H9 (cell line): ENCODE measurements around the gene TBX15. TPM values are rescaled to one million over a fixed set of nuclear protein-coding genes. Genes with fewer than 3 reads are reported as not detected.

Source experiments
- DNase-seq: peaks from one replicate; pipeline ENCODE4 v3.0.0-alpha.2; 2017
- H2AFZ ChIP-seq: one replicate; pipeline ENCODE4 v1.6.1; 2013; ENCODE audit warnings: mild to moderate bottlenecking, low read length, control low read depth, moderate library complexity
- H2AK5ac ChIP-seq: 2 replicates; pipeline ENCODE4 v1.6.1; 2013; ENCODE audit warnings: low read length, control low read depth, mixed read lengths; ENCODE audit not compliant: insufficient read length
- H2BK120ac ChIP-seq: one replicate; pipeline ENCODE4 v1.6.1; 2013; ENCODE audit warnings: low read depth, mild to moderate bottlenecking, low read length, control low read depth, inconsistent platforms; ENCODE audit not compliant: poor library complexity, severe bottlenecking
- H2BK12ac ChIP-seq: 2 replicates; pipeline ENCODE4 v1.6.1; 2013; ENCODE audit warnings: low read length, control low read depth, mixed read lengths, low read depth; ENCODE audit not compliant: insufficient read length
- H2BK15ac ChIP-seq: 2 replicates; pipeline ENCODE4 v1.6.1; 2013; ENCODE audit warnings: low read depth, low read length, control low read depth
- H2BK20ac ChIP-seq: one replicate; pipeline ENCODE4 v1.6.1; 2013; ENCODE audit warnings: low read depth, mild to moderate bottlenecking, low read length, control low read depth, inconsistent platforms; ENCODE audit not compliant: poor library complexity, severe bottlenecking
- H2BK5ac ChIP-seq: 2 replicates; pipeline ENCODE4 v1.6.1; 2013; ENCODE audit warnings: low read length, control low read depth, mixed read lengths; ENCODE audit not compliant: insufficient read length
- H3K14ac ChIP-seq: 2 replicates; pipeline ENCODE4 v1.6.1; 2013; ENCODE audit warnings: low read length, control low read depth; ENCODE audit not compliant: insufficient read depth
- H3K18ac ChIP-seq: 2 replicates; pipeline ENCODE4 v1.6.1; 2013; ENCODE audit warnings: low read depth, mild to moderate bottlenecking, mixed read lengths, low read length, control low read depth; ENCODE audit not compliant: insufficient read length
- H3K23ac ChIP-seq: 2 replicates; pipeline ENCODE4 v1.6.1; 2013; ENCODE audit warnings: low read length, control low read depth, mixed read lengths, low read depth; ENCODE audit not compliant: insufficient read length
- H3K23me2 ChIP-seq: 2 replicates; pipeline ENCODE4 v1.6.1; 2013; ENCODE audit warnings: low read depth, mild to moderate bottlenecking, mixed read lengths, low read length, control low read depth; ENCODE audit not compliant: insufficient read length, poor library complexity, severe bottlenecking
- H3K27ac ChIP-seq: 2 replicates; pipeline ENCODE4 v1.5.1; 2013; ENCODE audit warnings: low read length, control low read depth, mixed read lengths, low read depth; ENCODE audit not compliant: insufficient read length
- H3K27me3 ChIP-seq: 2 replicates; pipeline ENCODE4 v1.6.1; 2013; ENCODE audit warnings: low read length, control low read depth, inconsistent platforms; ENCODE audit not compliant: insufficient read depth
- H3K4ac ChIP-seq: 2 replicates; pipeline ENCODE4 v1.6.1; 2013; ENCODE audit warnings: low read depth, mild to moderate bottlenecking, control low read depth, inconsistent platforms, low read length, moderate library complexity
- H3K4me1 ChIP-seq: 2 replicates; pipeline ENCODE4 v1.6.1; 2013; ENCODE audit warnings: low read length, control low read depth, inconsistent platforms; ENCODE audit not compliant: insufficient read depth
- H3K4me2 ChIP-seq: 2 replicates; pipeline ENCODE4 v1.6.1; 2013; ENCODE audit warnings: low read length, control low read depth, mixed read lengths; ENCODE audit not compliant: insufficient read length, insufficient read depth
- H3K56ac ChIP-seq: 2 replicates; pipeline ENCODE4 v1.6.1; 2013; ENCODE audit warnings: low read depth, mild to moderate bottlenecking, mixed read lengths, low read length, control low read depth; ENCODE audit not compliant: insufficient read length
- H3K79me1 ChIP-seq: 2 replicates; pipeline ENCODE4 v1.6.1; 2013; ENCODE audit warnings: low read depth, mild to moderate bottlenecking, moderate library complexity, low read length, control low read depth, inconsistent platforms; ENCODE audit not compliant: insufficient read depth, poor library complexity, severe bottlenecking
- H3K79me2 ChIP-seq: 2 replicates; pipeline ENCODE4 v1.6.1; 2013; ENCODE audit warnings: low read length, control low read depth, inconsistent platforms; ENCODE audit not compliant: insufficient read depth
- H3K9ac ChIP-seq: 2 replicates; pipeline ENCODE4 v1.6.1; 2013; ENCODE audit warnings: low read length, control low read depth, mixed read lengths; ENCODE audit not compliant: insufficient read length; ENCODE audit errors: extremely low read depth
- H3K9me3 ChIP-seq: one replicate; pipeline ENCODE4 v1.6.1; 2013; ENCODE audit warnings: low read depth, low read length, inconsistent platforms; ENCODE audit not compliant: control insufficient read depth
- H3T11ph ChIP-seq: one replicate; pipeline ENCODE4 v1.6.1; 2013; ENCODE audit warnings: mild to moderate bottlenecking, low read length, control low read depth, inconsistent platforms
- H4K20me1 ChIP-seq: one replicate; pipeline ENCODE4 v1.6.1; 2013; ENCODE audit not compliant: control insufficient read depth, insufficient read length, insufficient read depth
- H4K5ac ChIP-seq: 2 replicates; pipeline ENCODE4 v1.6.1; 2013; ENCODE audit warnings: low read depth, mild to moderate bottlenecking, mixed read lengths, low read length, control low read depth; ENCODE audit not compliant: insufficient read length
- H4K8ac ChIP-seq: replicated peaks from 2 replicates; pipeline ENCODE4 v1.6.1; 2013; ENCODE audit warnings: low read length, control low read depth, mixed read lengths, low read depth; ENCODE audit not compliant: insufficient read length
- H4K91ac ChIP-seq: 2 replicates; pipeline ENCODE4 v1.6.1; 2013; ENCODE audit warnings: low read depth, mild to moderate bottlenecking, moderate library complexity, mixed read lengths, low read length, control low read depth; ENCODE audit not compliant: insufficient read length
- H3K27ac Mint-ChIP-seq, 3 experiments: 2 replicates in 2 of 3; 3 replicates in 1 of 3; pipeline ENCODE4 v1.8.0; 2020 to 2021; ENCODE audit warnings: mixed read lengths in 3 of 3, mild to moderate bottlenecking in 1 of 3, moderate library complexity in 1 of 3
- H3K27me3 Mint-ChIP-seq: 2 replicates; pipeline ENCODE4 v1.8.0; 2021; ENCODE audit warnings: low read depth, mild to moderate bottlenecking, moderate library complexity, mixed read lengths
- H3K36me3 Mint-ChIP-seq, 3 experiments: 2 replicates in 2 of 3; 3 replicates in 1 of 3; pipeline ENCODE4 v1.8.0; 2020 to 2021; ENCODE audit warnings: low read depth in 3 of 3, mixed read lengths in 3 of 3; ENCODE audit not compliant: insufficient read depth in 1 of 3
- H3K4me1 Mint-ChIP-seq, 2 experiments: 2 replicates each; pipeline ENCODE4 v1.8.0; 2020; ENCODE audit warnings: mixed read lengths in 2 of 2
- H3K4me3 Mint-ChIP-seq, 2 experiments: 2 replicates in 1 of 2; 3 replicates in 1 of 2; pipeline ENCODE4 v1.8.0; 2020 to 2021; ENCODE audit warnings: mild to moderate bottlenecking in 2 of 2, mixed read lengths in 2 of 2, moderate library complexity in 1 of 2
- H3K9me3 Mint-ChIP-seq, 2 experiments: 2 replicates in 1 of 2; 3 replicates in 1 of 2; pipeline ENCODE4 v1.8.0; 2020; ENCODE audit warnings: mild to moderate bottlenecking in 2 of 2, mixed read lengths in 2 of 2, moderate library complexity in 1 of 2
- CTCF ChIP-seq: fragments of 200-600 bp; sonication (generic); conservative IDR thresholded peaks from 3 replicates; pipeline ENCODE4 v1.8.0; 2021; ENCODE audit warnings: antibody characterized with exemption, mild to moderate bottlenecking
- WGBS: extraction: QIAGEN DNeasy Blood & Tissue Kit; methylation state at CpG from one replicate; pipeline ENCODE4 v1.1.7; 2013; ENCODE audit warnings: missing lambda C conversion rate, low lambda C conversion rate, mixed read lengths; ENCODE audit not compliant: insufficient read length; ENCODE audit errors: extremely low coverage; 5-methylcytosine and 5-hydroxymethylcytosine counted together
- total RNA-seq: library from RNA; stranded (reverse); gene quantifications from 2 replicates; pipeline ENCODE4 v1.2.1, GENCODE V29; 2021

TBX15 gene
- total RNA-seq, 1 experiment from 2014 or later, result 0.07 TPM

GRCh38 chr1:118918940-118919259 is 69.2 kb downstream of the TBX15 start:
- H4K8ac ChIP-seq, result no peak overlapping the region
- H2BK120ac ChIP-seq, result no peak overlapping the region
- no peak overlapping the region for H4K91ac ChIP-seq
- H3K56ac ChIP-seq, result no peak overlapping the region
- no peak overlapping the region for H3K23ac ChIP-seq
- no peaks in the 10 kb centered on the region for H3K23me2 ChIP-seq
- no peak overlapping the region for H2BK20ac ChIP-seq
- no peak overlapping the region for H2BK15ac ChIP-seq
- H3K4me1 Mint-ChIP-seq, result peaks cover 11 to 17% of the 10 kb centered on the region in 2 experiments
- H3K9me3 ChIP-seq, result no peaks in the 10 kb centered on the region
- no peaks in the 10 kb centered on the region for H3K27me3 Mint-ChIP-seq
- H3K4me1 ChIP-seq, result peaks cover 5% of the 10 kb centered on the region
- H2AFZ ChIP-seq, result no peak overlapping the region
- no peaks in the 10 kb centered on the region for H3K27me3 ChIP-seq
- no peak overlapping the region for H2BK5ac ChIP-seq
- H3K9ac ChIP-seq, result no peak overlapping the region
- no peaks in the 10 kb centered on the region for H3K9me3 Mint-ChIP-seq
- no peak for DNase-seq
- H3K79me1 ChIP-seq, result no peaks in the 10 kb centered on the region
- no peak overlapping the region for H3K4me3 Mint-ChIP-seq
- H3K4ac ChIP-seq, result no peak overlapping the region
- no peak overlapping the region for H2AK5ac ChIP-seq
- H3K14ac ChIP-seq, result no peak overlapping the region
- no CpG with 5 or more reads among the region's 2 CpGs for WGBS
- H3K27ac Mint-ChIP-seq, result no peak overlapping the region; a peak in 1 of 7 replicates
- no peak overlapping the region for H2BK12ac ChIP-seq
- TF ChIP-seq CTCF, result no peak
- H4K5ac ChIP-seq, result no peak overlapping the region
- H3K36me3 Mint-ChIP-seq, result no peaks in the 10 kb centered on the region
- no peaks in the 10 kb centered on the region for H3K79me2 ChIP-seq
- no peak overlapping the region for H3K18ac ChIP-seq
- no peak overlapping the region for H3K27ac ChIP-seq
- H3K4me2 ChIP-seq, result no peak overlapping the region
- no peak overlapping the region for H3T11ph ChIP-seq
- no peaks in the 10 kb centered on the region for H4K20me1 ChIP-seq
